ENCODE data around the gene RACGAP1. TPM values are rescaled to one million over a fixed set of nuclear protein-coding genes. Genes with fewer than 3 reads are reported as not detected.
A peak's percentile ranks its signal among the peaks of the same experiment; 100 is the strongest.

The RACGAP1 gene
- polyA plus RNA-seq, 3 donors = 3.1 to 5.4 (median 3.6) TPM

DNA sequence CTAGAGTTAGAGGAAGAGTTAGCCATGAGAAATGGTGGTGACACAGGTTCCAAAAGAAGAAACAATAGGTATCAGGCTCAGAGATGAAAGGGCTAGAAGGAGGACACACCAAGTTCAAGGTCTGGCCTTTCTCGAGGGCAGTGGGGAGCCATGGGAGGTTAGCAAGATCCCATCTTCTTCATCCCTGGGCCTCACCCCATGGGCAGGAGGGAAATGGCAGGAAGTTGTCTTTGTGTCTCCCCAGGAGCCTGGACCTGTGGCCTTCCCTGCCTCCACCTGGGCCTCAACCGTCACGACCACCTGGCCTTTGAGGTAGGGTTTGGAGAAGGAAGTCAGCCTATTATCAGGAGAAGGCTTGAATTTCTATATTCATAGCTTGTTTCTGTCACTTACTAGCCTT lies 80.6 kb downstream of the RACGAP1 start:
- H3K4me1 Mint-ChIP-seq = peaks cover 49% of the 10 kb centered on the region

GRCh38 chr12:49944046-49944445 lies 81.2 kb downstream of the RACGAP1 start:
- Histone ChIP-seq H3K4me3 (replicated peaks in 1 of 3; ENCODE audit: low read depth in 2 of 3, low read length in 3 of 3) (no peak overlapping the region), H3K9me3 (replicated peaks in 1 of 2; ENCODE audit: control insufficient read depth in 1 of 2, insufficient read depth in 1 of 2, low read length in 2 of 2) (no peaks in the 10 kb centered on the region), H3K27me3 (ENCODE audit: control insufficient read depth in 2 of 2, insufficient read depth in 2 of 2, low read length in 2 of 2) (peaks cover 0 to 39% of the 10 kb centered on the region in 2 donors), H3K27ac (ENCODE audit: low read depth in 1 of 2, low read length in 2 of 2) (no peak overlapping the region), H2AFZ (ENCODE audit: insufficient read depth, low read depth, low read length, poor library complexity, severe bottlenecking) (peak overlapping the region; percentile 50), H3K4me1 (ENCODE audit: control insufficient read depth in 1 of 2, insufficient read depth in 2 of 2, low read length in 2 of 2) (peaks cover 21 to 25% of the 10 kb centered on the region in 2 donors), H4K20me1 (ENCODE audit: insufficient read depth, low read length) (no peaks in the 10 kb centered on the region), H3K4me2 (replicated peaks; ENCODE audit: extremely low read depth, low read length, poor library complexity, severe bottlenecking) (no peak overlapping the region), H3K79me2 (ENCODE audit: insufficient read depth, low read length) (no peaks in the 10 kb centered on the region), H3K9ac (ENCODE audit: insufficient read depth, low read length, poor library complexity, severe bottlenecking) (no peak overlapping the region), H3K36me3 (replicated peaks in 1 of 2; ENCODE audit: control insufficient read depth in 1 of 2, insufficient read depth in 2 of 2, low read length in 2 of 2) (no peaks in the 10 kb centered on the region)
- no peak overlapping the region for H3K27ac Mint-ChIP-seq
- WGBS (ENCODE audit: insufficient coverage) = 100% methylated on average over 3 of the region's 5 CpGs
- TF ChIP-seq, protein P1, sequence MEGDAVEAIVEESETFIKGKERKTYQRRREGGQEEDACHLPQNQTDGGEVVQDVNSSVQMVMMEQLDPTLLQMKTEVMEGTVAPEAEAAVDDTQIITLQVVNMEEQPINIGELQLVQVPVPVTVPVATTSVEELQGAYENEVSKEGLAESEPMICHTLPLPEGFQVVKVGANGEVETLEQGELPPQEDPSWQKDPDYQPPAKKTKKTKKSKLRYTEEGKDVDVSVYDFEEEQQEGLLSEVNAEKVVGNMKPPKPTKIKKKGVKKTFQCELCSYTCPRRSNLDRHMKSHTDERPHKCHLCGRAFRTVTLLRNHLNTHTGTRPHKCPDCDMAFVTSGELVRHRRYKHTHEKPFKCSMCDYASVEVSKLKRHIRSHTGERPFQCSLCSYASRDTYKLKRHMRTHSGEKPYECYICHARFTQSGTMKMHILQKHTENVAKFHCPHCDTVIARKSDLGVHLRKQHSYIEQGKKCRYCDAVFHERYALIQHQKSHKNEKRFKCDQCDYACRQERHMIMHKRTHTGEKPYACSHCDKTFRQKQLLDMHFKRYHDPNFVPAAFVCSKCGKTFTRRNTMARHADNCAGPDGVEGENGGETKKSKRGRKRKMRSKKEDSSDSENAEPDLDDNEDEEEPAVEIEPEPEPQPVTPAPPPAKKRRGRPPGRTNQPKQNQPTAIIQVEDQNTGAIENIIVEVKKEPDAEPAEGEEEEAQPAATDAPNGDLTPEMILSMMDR (IDR thresholded peaks at IDR 0.05) = no peak
- peak overlapping the region in 1 of 2 donors; percentile 57 for H3K4me3 Mint-ChIP-seq
- peaks cover 42% of the 10 kb centered on the region for H3K4me1 Mint-ChIP-seq
- peaks cover 37 to 61% (median 49%) of the 10 kb centered on the region in 3 donors for H3K27me3 Mint-ChIP-seq (ENCODE audit: low read depth in 3 of 3)
- DNase-seq = no peak
- H3K9me3 Mint-ChIP-seq = peaks cover 0 to 2% (median 0%) of the 10 kb centered on the region in 7 donors
- intact Hi-C loops (cut with micrococcal nuclease) = no loop called here
- no peaks in the 10 kb centered on the region for H3K36me3 Mint-ChIP-seq

More for the DNA sequence above, 80.6 kb downstream of the RACGAP1 start:
- no peaks in the 10 kb centered on the region for H3K79me2 ChIP-seq (ENCODE audit: insufficient read depth, low read length)
- Mint-ChIP-seq H3K27ac (no peak overlapping the region), H3K36me3 (no peaks in the 10 kb centered on the region), H3K4me3 (peak overlapping the region; percentile 39 to 54), H3K9me3 (peaks cover 0 to 2% (median 0%) of the 10 kb centered on the region in 7 donors), H3K27me3 (ENCODE audit: low read depth in 3 of 3) (peaks cover 39 to 63% (median 53%) of the 10 kb centered on the region in 3 donors)
- H2AFZ ChIP-seq (ENCODE audit: insufficient read depth, low read depth, low read length, poor library complexity, severe bottlenecking) = peak overlapping the region; percentile 50
- no CpG with 5 or more reads among the region's 3 CpGs for WGBS (ENCODE audit: insufficient coverage)
- no peaks in the 10 kb centered on the region for H3K9me3 ChIP-seq (replicated peaks in 1 of 2; ENCODE audit: control insufficient read depth in 1 of 2, insufficient read depth in 1 of 2, low read length in 2 of 2)
- TF ChIP-seq, protein P1 (IDR thresholded peaks at IDR 0.05) = no peak
- H3K27me3 ChIP-seq (ENCODE audit: control insufficient read depth in 2 of 2, insufficient read depth in 2 of 2, low read length in 2 of 2) = peaks cover 0 to 41% of the 10 kb centered on the region in 2 donors
- H3K27ac ChIP-seq (ENCODE audit: low read depth in 1 of 2, low read length in 2 of 2) = no peak overlapping the region
- no peak for DNase-seq
- no peaks in the 10 kb centered on the region for H4K20me1 ChIP-seq (ENCODE audit: insufficient read depth, low read length)
- no peak overlapping the region for H3K4me3 ChIP-seq (replicated peaks in 1 of 3; ENCODE audit: low read depth in 2 of 3, low read length in 3 of 3)
- H3K36me3 ChIP-seq (replicated peaks in 1 of 2; ENCODE audit: control insufficient read depth in 1 of 2, insufficient read depth in 2 of 2, low read length in 2 of 2) = no peaks in the 10 kb centered on the region
- peaks cover 27 to 32% of the 10 kb centered on the region in 2 donors for H3K4me1 ChIP-seq (ENCODE audit: control insufficient read depth in 1 of 2, insufficient read depth in 2 of 2, low read length in 2 of 2)
- H3K4me2 ChIP-seq (replicated peaks; ENCODE audit: extremely low read depth, low read length, poor library complexity, severe bottlenecking) = no peak overlapping the region
- intact Hi-C loops (cut with micrococcal nuclease) = no loop called here
- no peak overlapping the region for H3K9ac ChIP-seq (ENCODE audit: insufficient read depth, low read length, poor library complexity, severe bottlenecking)

Measured in CD14-positive monocyte (primary cell).